HG02981 (cell line): Measurements from ENCODE around the gene HSPG2.

ENCODE experiments used
- ATAC-seq: cut with Tn5 transposase; IDR thresholded peaks from one replicate; pipeline ENCODE4 v1.9.1; 2021; ENCODE audit warnings: mild to moderate bottlenecking, moderate library complexity; ENCODE audit not compliant: unreplicated experiment

Gene HSPG2

DNA sequence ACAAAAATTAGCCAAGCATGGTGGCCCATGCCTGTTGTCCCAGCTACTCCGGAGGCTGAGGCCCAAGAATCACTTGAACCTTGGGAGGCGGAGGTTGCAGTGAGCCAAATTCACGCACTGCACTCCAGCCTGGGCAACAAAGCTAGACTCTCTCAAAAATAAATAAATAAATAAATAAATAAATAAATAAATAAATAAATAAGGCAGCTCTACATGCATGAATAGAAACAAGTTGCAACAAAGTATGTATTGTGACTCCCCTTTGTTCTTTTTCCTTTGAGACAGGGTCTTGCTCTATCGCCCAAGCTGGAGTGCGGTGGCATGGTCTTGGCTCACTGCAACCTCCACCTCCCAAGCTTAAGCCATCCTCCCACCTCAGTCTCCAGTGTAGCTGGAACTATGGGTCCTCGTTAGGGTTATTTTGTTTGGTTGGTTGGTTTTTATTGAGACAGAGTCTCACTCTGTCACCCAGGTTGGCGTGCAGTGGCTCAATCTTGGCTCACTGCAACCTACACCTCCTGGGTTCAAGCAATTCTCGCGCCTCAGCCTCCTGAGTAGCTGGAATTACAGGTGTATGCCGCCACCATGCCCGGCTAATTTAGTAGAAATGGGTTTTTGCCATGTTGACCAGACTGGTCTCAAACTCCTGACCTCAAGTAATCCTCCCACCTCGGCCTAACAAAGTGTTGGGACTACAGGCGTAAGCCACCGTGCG is 162.1 kb downstream of the HSPG2 start:
- no peak for ATAC-seq

DNA sequence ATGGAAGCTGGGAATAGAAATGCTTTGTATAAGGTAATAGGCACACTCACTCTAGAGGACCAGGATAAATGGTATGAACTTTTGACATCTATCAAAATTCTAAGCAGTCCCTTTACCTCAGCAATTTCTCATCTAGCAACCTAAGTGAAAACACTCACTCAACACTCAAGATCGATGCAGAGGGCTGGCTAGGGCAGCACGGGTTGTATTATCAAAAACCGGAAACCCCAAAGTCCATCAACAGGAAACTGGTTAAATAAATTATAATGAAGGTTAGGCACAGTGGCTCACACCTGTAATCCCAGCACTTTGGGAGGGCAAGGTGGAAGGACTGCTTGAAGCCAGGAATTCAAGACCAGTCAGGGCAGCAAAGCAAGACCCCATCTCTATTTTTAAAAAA is 163.5 kb downstream of the HSPG2 start:
- no peak for ATAC-seq
